Prostate gland (tissue), 2 donors: Measurements from ENCODE around the gene CEBPZ. TPM values are rescaled to one million over a fixed set of nuclear protein-coding genes. Genes with fewer than 3 reads are reported as not detected.
"Not testable (repeated sequence)": the region's sequence is repeated elsewhere in the genome, so short reads cannot be mapped to it uniquely, and the experiment has no call there.

Source experiments
- DNase-seq: peaks from one replicate; pipeline ENCODE4 v3.0.0-alpha.2; 2019; ENCODE audit warnings: low spot score
- H3K27ac ChIP-seq, 2 donors: fragments of 200-600 bp; sonication (generic); 2 replicates each; pipeline ENCODE4 v1.5.1; 2017 to 2019
- H3K27me3 ChIP-seq: fragments of 200-600 bp; sonication (generic); replicated peaks from 2 replicates; pipeline ENCODE4 v1.5.1; 2019; ENCODE audit not compliant: insufficient read depth
- H3K36me3 ChIP-seq, 2 donors: fragments of 200-600 bp; sonication (generic); 1 replicate in 1 of 2; 2 replicates in 1 of 2; pipeline versions ENCODE4 v1.5.1 to v1.8.1; 2017 to 2019
- H3K4me1 ChIP-seq: fragments of 200-600 bp; sonication (generic); replicated peaks from 2 replicates; pipeline ENCODE4 v1.5.1; 2019
- H3K4me3 ChIP-seq, 2 donors: fragments of 200-600 bp; sonication (generic); 2 replicates each; pipeline ENCODE4 v1.5.1; 2017 to 2019
- H3K9me3 ChIP-seq: fragments of 200-600 bp; sonication (generic); 2 replicates; pipeline ENCODE4 v1.5.1; 2017
- CTCF ChIP-seq, 4 experiments: fragments of 200-600 bp in 2 of 4; fragments of 450-650 bp in 2 of 4; sonication (generic) in 2 of 4; IDR thresholded peaks; 1 replicate in 3 of 4; 2 replicates in 1 of 4; pipeline ENCODE4 v1.5.1; 2016 to 2019; ENCODE audit warnings: antibody characterized with exemption in 4 of 4, mild to moderate bottlenecking in 2 of 4, moderate library complexity in 2 of 4
- POLR2A ChIP-seq: fragments of 450-650 bp; IDR thresholded peaks from one replicate; pipeline ENCODE4 v1.6.1; 2016; ENCODE audit warnings: antibody characterized with exemption, mild to moderate bottlenecking
- POLR2AphosphoS5 ChIP-seq: sonication (generic); formaldehyde crosslinking; IDR thresholded peaks from one replicate; pipeline ENCODE4 v1.6.1; 2017; ENCODE audit warnings: antibody characterized with exemption
- WGBS: methylation state at CpG from one replicate; pipeline ENCODE4 v1.1.5; 2018; 5-methylcytosine and 5-hydroxymethylcytosine counted together
- intact Hi-C: fragments of 100-400 bp; cut with DNase I; formaldehyde crosslinking; loops from one replicate; pipeline ENCODE4 v1.14.2; 2022
- total RNA-seq, 2 donors: library from RNA; depleted of rRNA; stranded (reverse); fragments of >200 nt; gene quantifications; one replicate each; pipeline ENCODE4 v1.1.0, GENCODE V29; 2016

Gene CEBPZ
- total RNA-seq, 2 donors from 2014 or later, result 27.5 to 35.4 TPM

DNA sequence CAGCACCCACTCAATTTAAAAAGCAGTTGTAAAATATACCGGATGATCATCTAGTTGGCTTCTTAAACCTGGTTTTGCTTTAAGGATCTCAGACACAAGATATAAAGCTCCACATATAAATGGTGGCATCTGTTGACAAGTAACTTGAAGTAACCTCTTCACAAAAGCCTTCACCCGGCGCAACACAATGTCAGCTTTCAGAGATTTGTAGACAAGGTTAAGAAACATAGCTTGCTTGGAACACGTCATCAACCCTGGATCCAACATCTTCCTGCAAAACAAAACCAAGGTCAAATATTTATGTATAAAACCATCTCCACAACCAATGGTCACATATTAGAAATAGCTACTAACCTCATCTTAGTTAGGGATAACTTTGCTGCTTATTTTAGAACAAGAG lies 8.3 kb downstream of the CEBPZ start:
- no peak for DNase-seq
- intact Hi-C loops, result no loop called here
- 94% methylated on average over 4 of the region's 4 CpGs for WGBS
- TF ChIP-seq POLR2A (no peak), CTCF (IDR thresholded peaks at IDR 0.05) (no peak), POLR2AphosphoS5 (no peak)
- no peaks in the 10 kb centered on the region for H3K9me3 ChIP-seq
- H3K4me3 ChIP-seq, result no peak overlapping the region
- H3K36me3 ChIP-seq, result peaks cover 0 to 2% of the 10 kb centered on the region in 2 donors
- no peaks in the 10 kb centered on the region for H3K27me3 ChIP-seq
- no peak overlapping the region for H3K27ac ChIP-seq
- H3K4me1 ChIP-seq, result no peaks in the 10 kb centered on the region

DNA sequence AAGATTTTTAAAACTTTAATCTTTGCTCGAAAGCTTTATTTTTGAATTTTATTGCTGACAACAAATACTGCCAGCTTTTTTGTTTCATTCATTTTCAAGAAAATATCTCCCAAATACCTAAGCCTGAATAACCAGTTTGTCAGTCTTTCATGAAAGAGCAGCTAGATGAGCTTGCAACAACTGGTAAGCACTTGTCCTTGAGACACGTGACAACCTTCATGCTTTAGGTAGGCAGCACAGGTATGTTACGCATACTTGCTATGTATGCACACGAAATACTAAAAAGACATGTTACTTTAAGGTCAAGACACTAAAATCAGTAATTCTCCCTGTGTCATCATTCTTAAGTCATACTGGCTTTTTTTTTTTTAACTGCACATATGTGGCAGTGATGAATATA lies 12.3 kb downstream of the CEBPZ start:
- no peaks in the 10 kb centered on the region for H3K9me3 ChIP-seq
- no peaks in the 10 kb centered on the region for H3K27me3 ChIP-seq
- H3K36me3 ChIP-seq, result peaks cover 0 to 8% of the 10 kb centered on the region in 2 donors
- DNase-seq, result peak; percentile 49
- H3K4me3 ChIP-seq, result no peak overlapping the region
- TF ChIP-seq CTCF (IDR thresholded peaks at IDR 0.05) (no peak), POLR2AphosphoS5 (peak; percentile 62), POLR2A (no peak)
- H3K4me1 ChIP-seq, result no peaks in the 10 kb centered on the region
- 52% methylated on average over 4 of the region's 4 CpGs for WGBS
- no peak overlapping the region for H3K27ac ChIP-seq
- intact Hi-C loops, result no loop called here

DNA sequence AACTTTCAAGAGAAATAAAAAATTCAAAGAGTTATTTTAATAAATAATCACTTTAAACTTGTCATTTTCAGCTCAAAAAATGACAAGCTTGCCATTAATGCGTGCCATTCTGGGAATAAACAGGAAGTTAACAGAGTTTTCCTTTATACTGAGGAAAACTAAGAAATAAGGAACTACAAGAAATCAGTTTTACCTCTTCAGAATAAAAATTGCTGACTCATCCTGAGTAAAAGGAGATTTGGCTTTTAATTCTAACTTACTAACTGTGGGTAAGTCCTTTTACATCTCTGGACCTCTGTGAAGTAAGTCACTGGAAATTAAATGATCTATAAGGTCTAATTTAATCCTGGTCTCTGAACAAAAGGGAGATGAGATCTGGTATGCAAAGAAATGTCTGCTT lies 16.1 kb downstream of the CEBPZ start:
- Histone ChIP-seq H3K27ac (no peak overlapping the region), H3K4me1 (no peaks in the 10 kb centered on the region), H3K9me3 (no peaks in the 10 kb centered on the region), H3K4me3 (no peak overlapping the region), H3K36me3 (peaks cover 0 to 8% of the 10 kb centered on the region in 2 donors), H3K27me3 (no peaks in the 10 kb centered on the region)
- intact Hi-C loops, result no loop called here
- WGBS, result 84% methylated on average over 1 of the region's 1 CpG
- no peak for DNase-seq
- no peak for TF ChIP-seq POLR2AphosphoS5
- TF ChIP-seq CTCF (IDR thresholded peaks at IDR 0.05), result no peak
- no peak for TF ChIP-seq POLR2A

DNA sequence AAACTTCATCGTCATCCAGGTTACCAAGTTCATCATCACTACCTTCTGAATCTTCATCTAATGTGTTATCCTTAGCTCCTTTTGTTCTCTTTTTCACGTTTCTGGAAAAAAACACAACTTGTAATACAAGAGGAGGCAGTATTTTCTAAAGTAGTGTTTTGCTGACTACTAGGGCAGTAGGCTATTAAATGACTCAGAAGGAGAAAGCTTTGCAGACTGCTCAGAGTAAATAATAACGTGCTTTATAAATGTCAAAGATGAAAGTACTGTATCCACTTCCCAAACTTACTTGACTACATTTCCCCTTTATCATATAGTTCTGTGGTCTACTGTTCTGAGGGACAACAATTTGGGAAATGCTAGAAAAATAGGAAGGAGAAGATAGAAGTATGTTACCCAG lies 19.5 kb downstream of the CEBPZ start:
- Histone ChIP-seq H3K36me3 (peaks cover 0 to 9% of the 10 kb centered on the region in 2 donors), H3K9me3 (no peaks in the 10 kb centered on the region), H3K4me3 (no peak overlapping the region), H3K4me1 (no peaks in the 10 kb centered on the region), H3K27me3 (no peaks in the 10 kb centered on the region), H3K27ac (no peak overlapping the region)
- no peak for DNase-seq
- intact Hi-C loops, result no loop called here
- 52% methylated on average over 3 of the region's 3 CpGs for WGBS
- no peak for TF ChIP-seq CTCF (IDR thresholded peaks at IDR 0.05)
- TF ChIP-seq POLR2A, result no peak
- no peak for TF ChIP-seq POLR2AphosphoS5

DNA sequence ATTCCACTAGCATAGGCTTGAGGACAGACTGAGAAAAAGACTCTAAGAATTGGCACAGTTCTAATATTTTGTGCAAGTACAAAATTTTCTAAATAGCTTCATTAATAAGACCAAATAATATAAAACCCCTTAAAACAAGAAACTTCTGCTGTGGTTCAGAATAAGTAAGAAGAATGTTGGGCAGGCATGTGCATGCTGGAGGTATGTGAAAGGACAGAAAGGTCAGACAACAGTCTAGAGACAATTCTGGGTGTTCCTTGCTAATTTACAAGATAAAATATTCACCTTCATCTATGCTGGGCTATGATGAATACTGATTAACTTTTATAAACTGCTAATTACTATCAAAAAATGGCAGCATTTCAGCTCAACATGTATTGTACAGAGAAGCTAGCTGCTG lies 20.2 kb downstream of the CEBPZ start:
- Histone ChIP-seq H3K4me3 (no peak overlapping the region), H3K27ac (no peak overlapping the region), H3K27me3 (no peaks in the 10 kb centered on the region), H3K4me1 (no peaks in the 10 kb centered on the region), H3K36me3 (peaks cover 0 to 5% of the 10 kb centered on the region in 2 donors), H3K9me3 (no peaks in the 10 kb centered on the region)
- TF ChIP-seq POLR2A (no peak), CTCF (IDR thresholded peaks at IDR 0.05) (no peak), POLR2AphosphoS5 (no peak)
- intact Hi-C loops, result no loop called here
- no peak for DNase-seq

DNA sequence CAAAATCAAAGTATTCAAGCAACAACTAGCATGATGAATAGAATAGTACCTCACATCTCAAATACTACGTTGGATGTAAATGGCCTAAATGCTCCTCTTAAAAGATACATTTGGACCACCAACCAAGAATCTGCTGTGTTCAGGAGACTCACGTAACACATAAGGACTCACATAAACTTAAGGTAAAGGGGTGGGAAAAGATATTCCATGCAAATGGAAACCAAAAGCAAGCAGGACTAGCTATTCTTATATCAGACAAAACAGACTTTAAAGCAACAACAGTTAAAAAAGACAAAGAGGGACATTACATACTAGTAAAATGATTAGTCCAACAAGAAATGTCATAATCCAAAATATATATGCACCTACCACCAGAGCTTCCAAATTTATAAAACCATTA lies 24.6 kb downstream of the CEBPZ start:
- H3K4me3 ChIP-seq, H3K27me3 ChIP-seq, intact Hi-C loops, DNase-seq, H3K36me3 ChIP-seq, H3K4me1 ChIP-seq, H3K9me3 ChIP-seq, H3K27ac ChIP-seq: not testable (repeated sequence)
- 100% methylated on average over 2 of the region's 2 CpGs for WGBS
